HG03558 (cell line): ENCODE data around the gene MYO15A.

Experiments used
- ATAC-seq: cut with Tn5 transposase; IDR thresholded peaks from one replicate; pipeline ENCODE4 v1.9.1; 2021; ENCODE audit warnings: moderate number of reproducible peaks; ENCODE audit not compliant: unreplicated experiment; ENCODE audit errors: extremely low read depth

The MYO15A gene

DNA sequence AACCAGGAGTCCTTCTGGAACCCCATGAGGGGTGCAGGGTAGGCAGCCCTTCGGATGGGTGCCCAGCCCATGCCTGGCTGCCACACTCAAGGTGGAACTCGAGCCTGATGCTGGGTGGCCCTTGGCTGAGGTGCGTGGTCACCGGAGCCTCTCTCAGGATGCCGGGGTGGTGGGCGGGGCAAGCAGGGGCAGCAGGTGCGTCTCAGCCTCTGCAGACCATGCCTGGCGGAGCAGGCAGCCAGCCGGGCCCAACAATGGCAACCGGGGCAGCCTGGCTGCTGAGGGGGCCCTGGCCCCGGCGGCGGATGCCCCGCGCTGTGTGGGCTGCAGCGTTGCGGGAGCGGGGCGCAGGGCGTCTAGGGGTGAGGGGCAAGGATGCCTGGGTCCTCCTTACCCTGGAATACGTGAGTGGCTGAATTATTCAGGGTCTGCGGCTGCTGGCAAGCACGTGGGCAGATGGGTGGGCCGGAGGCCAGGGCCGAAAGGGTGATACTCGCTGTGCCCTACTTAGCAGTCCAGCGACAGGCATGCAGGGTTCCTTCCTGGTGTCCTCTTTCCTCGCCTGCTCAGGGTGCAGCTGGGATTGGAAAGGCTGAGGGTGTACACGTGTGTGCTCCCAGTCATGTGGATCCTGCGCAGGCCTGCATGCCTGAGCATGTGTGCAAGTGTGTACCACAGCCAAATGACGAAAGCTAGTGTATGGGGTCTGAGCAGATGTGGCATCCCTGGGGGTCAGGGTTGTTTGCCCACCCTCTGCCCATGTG, 14.6 kb downstream of the MYO15A start:
- ATAC-seq = no peak

DNA sequence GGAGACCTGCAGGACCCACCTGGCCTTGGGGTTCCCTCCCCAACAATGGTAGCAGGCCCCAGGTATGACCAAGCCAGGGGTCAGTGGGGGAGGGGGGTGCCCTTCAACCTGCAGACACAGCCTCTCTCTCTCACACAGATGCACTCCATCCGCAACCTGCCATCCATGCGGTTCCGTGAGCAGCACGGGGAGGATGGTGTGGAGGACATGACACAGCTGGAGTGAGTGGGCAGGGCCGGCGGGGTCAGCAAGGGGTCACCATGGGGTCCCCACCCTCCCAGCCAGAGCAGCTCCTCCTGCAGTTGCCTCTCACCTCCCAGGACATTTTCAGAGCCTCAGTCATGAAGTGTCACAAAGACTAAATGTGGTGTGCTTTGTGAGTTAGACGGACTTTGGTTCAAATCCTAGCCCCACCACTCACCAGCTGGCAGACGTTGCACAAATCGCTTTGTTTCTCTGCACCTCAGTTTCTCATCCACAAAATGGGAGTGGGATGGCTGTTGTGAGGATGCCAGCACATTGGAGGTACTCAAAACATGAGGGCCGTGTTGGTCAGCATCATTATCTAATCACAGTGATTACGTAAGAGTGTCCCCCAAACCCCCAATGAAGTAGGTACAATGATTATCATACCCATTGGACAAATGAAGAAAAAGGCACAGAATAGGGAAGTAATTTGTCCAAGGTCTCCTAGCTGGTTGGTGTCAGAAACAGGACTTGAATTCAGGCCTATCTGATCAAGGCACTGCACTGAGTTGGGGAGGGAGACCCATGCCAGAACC, 16.0 kb downstream of the MYO15A start:
- ATAC-seq = no peak

DNA sequence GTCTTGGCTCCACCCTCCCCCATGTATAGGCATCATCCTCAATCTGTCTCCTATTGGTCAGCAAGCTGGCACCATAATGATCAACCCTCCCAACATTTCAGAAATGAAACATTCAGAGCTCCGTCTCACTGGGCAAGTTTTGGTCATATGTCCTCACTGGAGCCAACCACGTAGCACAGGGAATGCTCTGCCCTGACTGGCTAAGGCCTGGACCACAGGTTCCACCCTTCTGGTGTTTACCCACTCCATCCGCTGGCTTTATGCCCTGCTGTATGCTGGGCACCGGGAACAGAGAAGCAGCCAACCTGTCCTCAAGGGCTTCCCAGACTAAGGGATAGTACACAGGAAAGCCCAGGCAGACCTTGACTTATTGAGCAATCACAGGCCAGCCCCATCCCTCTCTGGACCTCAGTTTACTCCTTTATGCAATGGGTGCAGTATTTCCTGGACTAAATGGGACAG, 20.5 kb downstream of the MYO15A start:
- ATAC-seq = no peak

DNA sequence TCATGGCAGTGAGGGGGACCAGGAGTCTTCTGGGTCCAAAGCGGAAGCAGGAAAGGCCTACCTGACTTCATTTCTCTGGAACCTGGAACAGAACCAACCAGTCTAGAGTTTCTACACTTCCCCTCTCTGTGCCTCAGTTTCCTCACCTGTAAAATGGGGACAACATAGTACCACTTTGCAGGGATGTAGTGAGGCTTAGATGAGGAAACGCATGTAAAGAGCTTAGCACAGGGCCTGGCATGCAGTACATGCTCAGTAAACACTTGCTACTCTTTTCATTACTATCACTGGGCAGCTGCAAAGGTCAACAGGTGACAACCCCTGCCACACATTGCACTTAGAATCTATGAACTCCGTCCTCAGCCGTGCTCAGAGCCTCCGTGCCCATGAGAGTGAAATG, 24.2 kb downstream of the MYO15A start:
- no peak for ATAC-seq

DNA sequence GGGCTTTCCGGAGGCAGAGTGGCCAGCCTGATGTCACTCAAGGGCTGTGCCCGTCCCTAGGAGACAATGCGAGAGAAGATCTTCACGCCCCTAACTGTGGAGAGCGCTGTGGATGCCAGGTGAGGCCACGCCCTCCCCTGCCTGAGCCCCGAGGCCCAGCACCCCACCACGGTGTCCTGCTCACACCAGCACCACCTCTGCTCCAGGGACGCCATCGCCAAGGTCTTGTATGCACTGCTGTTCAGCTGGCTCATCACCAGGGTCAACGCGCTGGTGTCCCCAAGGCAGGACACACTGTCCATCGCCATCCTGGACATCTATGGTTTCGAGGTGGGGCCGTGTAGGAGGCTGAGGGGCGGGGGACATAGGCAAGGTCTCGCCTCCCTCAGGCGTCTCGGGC, 27.8 kb downstream of the MYO15A start:
- no peak for ATAC-seq

DNA sequence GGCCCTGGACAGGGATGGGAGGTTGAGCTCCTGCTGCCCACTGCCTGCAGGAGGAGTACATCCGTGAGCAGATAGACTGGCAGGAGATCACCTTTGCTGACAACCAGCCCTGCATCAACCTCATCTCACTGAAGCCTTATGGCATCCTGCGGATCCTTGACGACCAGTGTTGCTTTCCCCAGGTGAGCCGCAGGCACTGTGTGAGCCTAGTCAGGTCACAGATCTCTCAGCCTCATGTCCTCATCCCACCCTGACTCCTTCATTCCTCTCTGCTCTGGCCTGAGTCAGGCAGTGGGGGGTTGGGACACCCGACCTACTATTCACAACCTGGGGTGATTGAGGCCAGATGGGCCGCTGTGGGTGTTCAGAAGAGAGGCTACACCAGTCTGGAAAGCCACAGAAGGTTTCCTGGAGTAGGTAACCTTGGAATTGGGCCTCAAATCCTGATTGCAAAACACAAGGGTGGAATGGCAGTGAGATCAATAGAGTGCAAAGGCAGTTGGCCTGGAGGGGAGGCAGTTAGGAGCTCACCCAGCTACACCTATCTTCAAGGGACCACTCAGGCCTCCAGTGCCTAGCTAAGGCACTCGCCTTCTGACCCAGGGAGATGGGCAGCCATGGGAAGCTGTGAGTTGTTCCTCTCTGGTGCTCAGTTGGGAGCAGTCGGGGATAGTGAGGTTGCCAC, 29.7 kb downstream of the MYO15A start:
- ATAC-seq = no peak

DNA sequence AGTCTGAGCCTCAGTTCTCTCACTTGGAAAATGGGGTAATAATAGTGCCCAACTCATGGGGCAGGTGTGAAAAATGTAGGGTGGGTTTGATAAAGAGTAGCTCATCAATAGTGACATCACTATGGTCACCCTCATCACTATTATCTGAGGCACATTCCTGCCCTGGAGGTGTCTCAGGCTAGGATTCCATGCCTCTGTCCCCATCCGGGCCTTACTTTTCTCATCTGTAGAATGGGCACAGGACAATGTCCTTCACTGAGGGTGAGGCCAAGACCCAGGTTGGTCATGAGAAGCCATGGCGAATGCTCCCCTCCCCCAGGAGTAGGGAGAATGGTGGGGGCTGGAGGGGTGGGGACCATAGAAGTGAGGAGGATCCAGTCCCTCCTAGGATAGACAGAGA, 30.5 kb downstream of the MYO15A start:
- ATAC-seq = no peak

DNA sequence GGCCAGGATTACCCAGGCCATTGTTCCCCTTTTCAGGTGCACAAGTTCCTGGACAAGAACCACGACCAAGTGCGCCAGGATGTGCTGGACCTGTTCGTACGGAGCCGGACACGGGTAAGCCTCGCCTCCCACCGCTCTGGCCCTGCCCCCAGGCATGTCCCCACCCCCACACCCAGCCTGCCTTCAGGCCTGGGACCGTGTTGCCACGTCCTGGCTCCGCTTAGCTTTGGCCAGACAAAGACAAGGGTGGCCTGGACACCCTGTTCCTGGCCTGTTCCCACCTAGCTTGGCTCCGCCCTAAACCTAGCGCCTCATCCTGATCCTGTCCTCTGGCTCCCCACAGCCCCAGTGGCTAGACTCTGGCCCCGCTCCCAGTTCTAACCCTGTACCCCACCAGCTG, 30.9 kb downstream of the MYO15A start:
- no peak for ATAC-seq

DNA sequence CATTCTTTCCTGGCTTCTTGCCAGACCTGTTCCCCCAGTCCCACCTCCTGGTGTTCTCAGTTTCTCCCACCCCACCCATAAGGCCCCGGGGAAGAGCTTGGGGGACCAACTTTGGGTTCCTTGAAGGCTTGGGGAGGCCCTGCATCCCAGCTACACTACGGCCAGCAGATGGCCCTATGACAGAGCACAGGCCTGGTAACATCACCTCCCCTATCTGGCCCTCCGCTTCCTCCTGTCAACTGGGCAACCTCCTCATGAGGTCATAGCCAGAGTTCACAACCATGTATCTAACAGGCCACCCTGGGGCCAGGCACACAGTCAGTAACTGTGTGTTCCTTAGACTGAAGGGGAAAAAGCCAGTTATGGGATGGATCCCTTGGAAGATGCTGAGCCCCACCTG, 31.4 kb downstream of the MYO15A start:
- no peak for ATAC-seq

DNA sequence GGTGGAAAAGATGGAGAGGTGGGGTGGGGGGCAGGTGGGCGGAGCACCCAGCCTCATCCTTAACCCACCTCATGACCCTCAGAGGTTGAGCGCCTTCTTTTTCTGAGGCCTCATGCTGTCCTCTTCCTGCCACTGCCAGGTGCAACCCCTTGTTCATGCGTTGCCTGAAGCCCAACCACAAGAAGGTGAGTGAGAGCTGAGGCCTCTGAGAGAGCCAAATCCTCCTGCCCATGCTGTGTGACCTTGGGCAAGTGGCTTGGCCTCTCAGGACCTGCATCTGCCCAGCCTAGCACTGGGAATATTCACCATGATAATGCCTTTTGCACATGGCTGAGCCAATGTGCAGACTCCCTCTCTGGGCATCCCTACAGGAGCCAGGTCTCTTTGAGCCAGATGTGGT, 32.1 kb downstream of the MYO15A start:
- ATAC-seq = no peak

DNA sequence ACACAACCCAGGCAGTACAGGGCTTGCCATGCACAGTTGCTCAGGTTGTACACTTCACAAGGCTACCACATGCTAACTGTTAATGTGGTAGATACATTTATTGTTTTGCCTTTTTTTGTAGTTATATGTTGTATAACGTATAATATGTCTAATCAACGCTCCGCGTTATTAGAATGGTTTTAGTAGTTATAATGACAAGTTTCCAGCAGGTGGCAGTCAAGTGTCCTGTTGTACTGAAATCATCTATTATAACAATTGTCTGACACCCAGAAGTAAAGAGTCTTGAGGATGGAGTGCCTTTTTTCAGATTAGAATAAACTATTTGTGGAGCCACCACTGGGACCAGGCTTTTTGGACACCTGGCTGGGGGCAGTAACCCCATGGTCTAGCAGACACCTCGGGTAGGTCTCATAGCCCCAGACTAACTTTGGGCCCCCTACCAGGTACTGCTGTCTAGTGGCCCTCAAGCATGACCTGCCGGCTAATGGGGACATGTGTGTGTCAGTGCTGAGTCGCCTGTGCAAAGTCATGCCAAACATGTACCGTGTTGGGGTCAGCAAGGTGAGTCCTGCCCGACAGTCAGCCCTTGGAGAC, 32.8 kb downstream of the MYO15A start:
- ATAC-seq = no peak

DNA sequence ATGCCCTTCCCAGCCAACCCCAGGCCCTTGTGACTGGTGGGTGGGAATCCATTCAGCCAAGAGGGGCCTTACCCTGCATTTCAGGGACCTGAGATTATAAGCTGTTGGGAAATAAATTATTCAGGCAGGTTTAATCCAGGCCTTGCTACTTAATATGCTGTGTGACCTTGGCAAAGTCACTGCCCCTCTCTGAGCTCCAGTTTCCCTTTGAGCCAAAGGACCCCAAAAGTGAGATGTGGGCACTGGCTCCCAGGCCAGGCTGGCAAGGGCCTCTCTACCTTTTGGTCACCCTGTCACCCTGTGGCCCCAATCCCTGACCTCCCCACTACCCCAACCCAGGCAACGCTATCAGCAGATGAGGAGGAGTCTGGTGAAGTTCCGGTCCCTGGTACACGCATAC, 33.9 kb downstream of the MYO15A start:
- ATAC-seq = no peak

DNA sequence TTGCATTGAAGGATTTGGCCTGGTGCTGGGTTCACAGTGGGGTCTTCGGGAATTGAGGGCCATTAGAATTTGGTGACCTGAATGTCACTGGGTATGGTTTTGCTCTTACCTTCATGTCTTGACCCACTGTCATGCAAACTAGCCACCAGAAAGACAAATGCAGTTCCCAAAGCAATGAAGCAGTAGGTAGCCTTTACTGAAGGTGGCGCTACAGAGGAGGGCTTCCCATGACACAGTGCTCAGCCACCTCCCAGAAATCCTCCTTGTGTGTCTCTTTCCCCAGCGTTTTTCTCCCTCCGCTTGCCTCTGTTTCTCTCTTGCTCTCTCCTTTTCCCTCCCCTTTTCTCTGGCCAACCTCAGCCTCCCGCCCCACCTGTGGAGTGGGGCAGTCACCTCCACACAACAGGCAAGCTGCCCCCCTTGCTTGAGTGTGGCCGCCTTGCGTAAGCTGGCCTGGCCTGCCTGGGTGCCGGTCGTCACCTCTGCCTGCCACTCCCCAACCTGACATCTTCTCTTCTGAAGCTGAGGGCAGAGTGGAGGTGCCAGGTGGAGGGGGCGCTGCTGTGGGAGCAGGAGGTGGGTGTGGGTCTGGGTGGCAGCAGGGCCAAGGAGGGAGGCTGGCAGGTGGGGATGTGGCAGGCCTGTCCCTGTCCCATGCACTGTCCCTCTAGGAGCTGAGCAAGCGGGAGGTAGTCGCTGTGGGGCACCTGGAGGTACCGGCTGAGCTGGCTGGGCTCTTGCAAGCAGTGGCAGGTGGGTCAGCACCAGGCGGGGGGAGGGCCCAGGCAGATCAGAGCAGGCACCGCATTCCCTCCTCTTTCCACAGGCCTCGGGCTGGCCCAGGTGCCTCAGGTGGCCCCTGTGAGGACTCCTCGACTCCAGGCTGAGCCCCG, 34.7 kb downstream of the MYO15A start:
- no peak for ATAC-seq

DNA sequence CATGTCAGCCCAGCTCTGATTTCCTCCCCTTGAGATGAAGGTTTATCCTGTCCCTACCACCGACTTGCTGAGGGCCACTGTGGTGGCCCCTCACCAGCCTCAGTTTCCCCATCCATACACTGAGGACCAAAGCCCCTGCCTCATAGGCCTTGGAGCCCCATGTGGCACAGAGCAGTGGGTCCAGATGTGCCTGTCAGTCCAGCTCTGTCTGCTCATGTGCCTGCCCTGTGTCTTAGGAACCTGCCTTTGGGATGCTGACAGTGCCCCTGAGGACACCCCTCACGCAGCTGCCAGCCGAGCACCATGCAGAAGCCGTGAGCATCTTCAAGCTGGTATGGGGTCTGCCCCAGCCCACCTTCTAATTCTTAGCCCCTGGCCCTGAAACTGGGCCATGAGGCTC, 35.7 kb downstream of the MYO15A start:
- no peak for ATAC-seq

DNA sequence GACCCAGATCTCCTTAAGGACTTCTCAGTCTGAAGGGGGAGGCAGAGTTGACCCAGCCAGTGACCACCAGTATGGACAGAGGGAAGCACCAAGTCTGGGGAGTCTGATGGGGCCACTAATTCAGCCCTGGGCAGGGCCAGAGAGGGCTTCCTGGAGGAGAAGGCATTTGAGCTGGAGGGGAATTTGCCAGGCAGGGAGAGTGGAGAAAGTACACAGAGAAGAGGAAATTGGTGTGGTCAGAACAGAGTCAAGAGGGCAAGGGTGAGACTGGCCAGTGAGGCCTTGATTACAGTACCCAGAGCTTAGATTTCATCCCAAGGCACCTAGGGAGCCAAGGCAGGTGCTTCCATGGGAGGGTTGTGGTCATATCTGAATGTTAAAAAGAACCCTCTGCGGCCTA, 36.3 kb downstream of the MYO15A start:
- no peak for ATAC-seq

DNA sequence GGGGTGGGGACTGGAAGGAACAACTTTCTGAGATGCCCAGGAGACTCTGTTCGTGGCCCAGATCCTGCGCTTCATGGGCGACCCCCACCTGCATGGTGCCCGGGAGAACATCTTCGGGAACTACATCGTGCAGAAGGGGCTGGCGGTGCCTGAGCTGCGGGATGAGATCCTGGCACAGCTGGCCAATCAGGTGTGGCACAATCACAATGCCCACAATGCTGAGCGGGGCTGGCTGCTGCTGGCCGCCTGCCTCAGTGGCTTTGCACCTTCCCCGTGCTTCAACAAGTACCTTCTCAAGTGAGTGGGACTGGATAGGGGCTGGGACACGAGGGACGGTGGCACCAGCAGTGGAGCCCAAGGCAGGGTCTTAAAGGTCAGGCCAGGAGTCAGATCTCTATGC, 37.3 kb downstream of the MYO15A start:
- no peak for ATAC-seq

DNA sequence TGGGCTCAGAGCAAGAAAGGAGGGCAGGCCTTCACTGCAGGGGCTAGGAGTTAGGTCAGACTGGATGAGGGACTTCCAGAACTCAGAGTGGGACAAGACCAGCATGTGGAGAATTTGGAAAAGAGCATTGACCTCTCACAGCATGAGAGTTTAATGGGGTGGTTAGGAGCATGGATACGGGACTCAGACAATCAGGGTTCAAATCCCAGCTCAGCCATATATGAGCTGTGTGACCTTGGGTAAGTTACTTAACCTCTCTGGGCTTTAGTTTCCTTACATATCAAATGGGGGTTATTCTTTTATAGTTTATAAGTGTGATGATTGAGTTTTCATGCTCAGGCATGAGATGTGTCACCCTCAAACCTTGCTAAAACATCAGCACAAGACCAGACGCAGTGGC, 37.7 kb downstream of the MYO15A start:
- no peak for ATAC-seq

DNA sequence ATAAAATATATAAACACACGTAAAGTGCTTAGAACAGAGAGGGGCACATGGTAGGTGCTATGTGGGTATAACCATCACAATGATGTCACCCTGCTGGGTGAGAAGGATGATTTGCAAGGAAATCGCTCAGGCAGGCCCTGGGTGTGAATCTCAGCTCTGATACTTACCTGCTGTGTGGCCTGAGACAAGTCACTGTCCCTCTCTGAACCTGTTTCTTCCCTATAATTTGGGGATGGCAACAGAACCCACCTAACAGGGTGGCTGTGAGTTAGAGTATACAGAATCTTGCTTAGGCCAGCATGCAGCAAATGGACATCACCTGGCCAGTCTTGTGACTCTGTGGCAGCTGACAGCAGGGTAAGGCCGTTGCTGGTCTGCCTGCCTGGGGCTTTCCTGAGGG, 38.4 kb downstream of the MYO15A start:
- ATAC-seq = no peak

DNA sequence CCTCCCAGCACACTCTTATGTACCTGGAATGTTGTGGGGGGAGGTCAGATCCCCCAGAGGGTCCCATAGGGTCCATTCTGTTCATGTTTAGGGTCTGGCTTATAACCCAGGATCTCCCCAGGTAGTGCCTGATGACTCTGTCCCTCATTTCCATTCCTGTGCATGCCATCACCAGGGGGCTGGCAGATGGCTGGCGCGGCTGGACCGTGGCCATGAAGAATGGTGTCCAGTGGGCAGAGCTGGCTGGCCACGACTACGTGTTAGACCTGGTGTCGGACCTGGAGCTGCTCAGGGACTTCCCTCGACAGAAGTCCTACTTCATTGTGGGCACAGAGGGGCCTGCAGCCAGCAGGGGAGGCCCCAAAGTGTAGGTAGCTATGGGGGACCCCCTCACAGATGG, 40.0 kb downstream of the MYO15A start:
- no peak for ATAC-seq

DNA sequence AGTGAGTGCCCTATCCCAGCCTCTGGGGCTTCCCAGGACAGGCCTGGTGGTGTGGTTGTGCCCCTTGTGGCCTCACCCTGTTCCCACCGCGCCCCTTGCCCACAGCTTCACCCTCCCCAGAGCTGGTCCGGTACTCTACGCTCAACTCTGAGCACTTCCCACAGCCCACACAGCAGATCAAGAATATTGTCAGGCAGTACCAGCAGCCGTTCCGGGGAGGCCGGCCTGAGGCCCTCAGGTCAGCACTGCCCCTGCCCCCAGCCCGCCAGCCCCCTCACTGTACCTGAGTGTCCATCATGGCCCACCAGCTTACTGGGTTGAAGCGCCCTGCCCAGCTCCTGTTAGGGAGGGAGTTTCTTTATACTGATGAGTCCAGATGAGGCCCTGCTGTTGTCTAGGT, 42.7 kb downstream of the MYO15A start:
- no peak for ATAC-seq
